Suprapubic skin (tissue), 4 donors: ENCODE results near the gene GLP2R. TPM values are rescaled to one million over a fixed set of nuclear protein-coding genes. Genes with fewer than 3 reads are reported as not detected.

ENCODE experiments used
- DNase-seq, 2 donors: peaks; one replicate each; pipeline ENCODE4 v3.0.0-alpha.2; 2019; ENCODE audit warnings: low spot score in 2 of 2
- H3K27ac ChIP-seq: fragments of 200-600 bp; sonication (generic); one replicate; pipeline ENCODE4 v1.5.1; 2019
- H3K27me3 ChIP-seq: fragments of 200-600 bp; sonication (generic); one replicate; pipeline ENCODE4 v1.5.1; 2019
- H3K36me3 ChIP-seq: fragments of 200-600 bp; sonication (generic); one replicate; pipeline ENCODE4 v1.5.1; 2019
- H3K4me1 ChIP-seq: fragments of 200-600 bp; sonication (generic); one replicate; pipeline ENCODE4 v1.5.1; 2019
- H3K4me3 ChIP-seq: fragments of 200-600 bp; sonication (generic); one replicate; pipeline ENCODE4 v1.5.1; 2019; ENCODE audit warnings: mild to moderate bottlenecking
- H3K9me3 ChIP-seq: fragments of 200-600 bp; sonication (generic); one replicate; pipeline ENCODE4 v1.5.1; 2019
- CTCF ChIP-seq, 2 donors: fragments of 200-600 bp in 1 of 2; fragments of 450-650 bp in 1 of 2; sonication (generic) in 1 of 2; IDR thresholded peaks; one replicate each; pipeline ENCODE4 v1.5.1; 2016 to 2019; ENCODE audit warnings: antibody characterized with exemption in 2 of 2, mild to moderate bottlenecking in 1 of 2, moderate library complexity in 1 of 2
- EP300 ChIP-seq: sonication (generic); formaldehyde crosslinking; IDR thresholded peaks from one replicate; pipeline ENCODE4 v1.6.1; 2017; ENCODE audit warnings: antibody characterized with exemption
- POLR2A ChIP-seq, 2 donors: fragments of 450-650 bp; IDR thresholded peaks; one replicate each; pipeline ENCODE4 v1.6.1; 2017; ENCODE audit warnings: antibody characterized with exemption in 2 of 2, mild to moderate bottlenecking in 2 of 2, moderate library complexity in 2 of 2
- POLR2AphosphoS5 ChIP-seq, 3 donors: sonication (generic); formaldehyde crosslinking; IDR thresholded peaks; one replicate each; pipeline ENCODE4 v1.6.1; 2017; ENCODE audit warnings: antibody characterized with exemption in 3 of 3
- WGBS: methylation state at CpG from one replicate; pipeline ENCODE4 v1.1.5; 2018; 5-methylcytosine and 5-hydroxymethylcytosine counted together
- total RNA-seq, 4 donors: library from RNA; depleted of rRNA; stranded (reverse); fragments of >200 nt; gene quantifications; one replicate each; pipeline ENCODE4 v1.1.0, GENCODE V29; 2016

GLP2R gene
- total RNA-seq, 4 donors from 2014 or later, result 0.40 to 0.76 (median 0.49) TPM; not detected in 1

GRCh38 chr17:9913476-9913875 is 87.8 kb downstream of the GLP2R start:
- Histone ChIP-seq H3K27ac (no peak overlapping the region), H3K27me3 (no peaks in the 10 kb centered on the region), H3K4me3 (no peak overlapping the region), H3K9me3 (no peaks in the 10 kb centered on the region), H3K4me1 (no peaks in the 10 kb centered on the region), H3K36me3 (peaks cover 40% of the 10 kb centered on the region)
- DNase-seq, result no peak
- 95% methylated on average over 5 of the region's 5 CpGs for WGBS
- TF ChIP-seq POLR2A (IDR thresholded peaks at IDR 0.05) (no peak), CTCF (IDR thresholded peaks at IDR 0.05) (no peak), POLR2AphosphoS5 (IDR thresholded peaks at IDR 0.05) (no peak), EP300 (no peak)

- no peaks in the 10 kb centered on the region for H3K9me3 ChIP-seq
- 66% methylated on average over 5 of the region's 8 CpGs for WGBS
- no peaks in the 10 kb centered on the region for H3K4me1 ChIP-seq
- H3K4me3 ChIP-seq, result no peak overlapping the region
- H3K27ac ChIP-seq, result no peak overlapping the region
- DNase-seq, result no peak
- TF ChIP-seq POLR2A (IDR thresholded peaks at IDR 0.05), result no peak
- TF ChIP-seq CTCF (IDR thresholded peaks at IDR 0.05), result no peak
- no peak for TF ChIP-seq POLR2AphosphoS5 (IDR thresholded peaks at IDR 0.05)
- TF ChIP-seq EP300, result no peak
- peaks cover 52% of the 10 kb centered on the region for H3K36me3 ChIP-seq
- no peaks in the 10 kb centered on the region for H3K27me3 ChIP-seq
Measured at GRCh38 chr17:9916108-9916507, 90.4 kb downstream of the GLP2R start.

GRCh38 chr17:9917131-9917530 is 91.4 kb downstream of the GLP2R start:
- Histone ChIP-seq H3K27me3 (no peaks in the 10 kb centered on the region), H3K27ac (no peak overlapping the region), H3K4me1 (no peaks in the 10 kb centered on the region), H3K36me3 (peaks cover 55% of the 10 kb centered on the region), H3K9me3 (no peaks in the 10 kb centered on the region), H3K4me3 (no peak overlapping the region)
- no peak for DNase-seq
- 88% methylated on average over 8 of the region's 13 CpGs for WGBS
- TF ChIP-seq EP300 (no peak), POLR2AphosphoS5 (IDR thresholded peaks at IDR 0.05) (no peak), POLR2A (IDR thresholded peaks at IDR 0.05) (no peak), CTCF (IDR thresholded peaks at IDR 0.05) (no peak)

GRCh38 chr17:9917801-9918200 is 92.1 kb downstream of the GLP2R start:
- Histone ChIP-seq H3K4me3 (no peak overlapping the region), H3K36me3 (peaks cover 58% of the 10 kb centered on the region), H3K27me3 (no peaks in the 10 kb centered on the region), H3K9me3 (no peaks in the 10 kb centered on the region), H3K4me1 (no peaks in the 10 kb centered on the region), H3K27ac (no peak overlapping the region)
- 89% methylated on average over 19 of the region's 19 CpGs for WGBS
- no peak for TF ChIP-seq POLR2A (IDR thresholded peaks at IDR 0.05)
- TF ChIP-seq CTCF (IDR thresholded peaks at IDR 0.05), result no peak
- TF ChIP-seq POLR2AphosphoS5 (IDR thresholded peaks at IDR 0.05), result no peak
- TF ChIP-seq EP300, result no peak
- peak in 1 of 2 donors; percentile 52 for DNase-seq

GRCh38 chr17:9918352-9918751 is 92.6 kb downstream of the GLP2R start:
- Histone ChIP-seq H3K4me3 (no peak overlapping the region), H3K27me3 (no peaks in the 10 kb centered on the region), H3K9me3 (no peaks in the 10 kb centered on the region), H3K36me3 (peaks cover 58% of the 10 kb centered on the region), H3K27ac (no peak overlapping the region), H3K4me1 (no peaks in the 10 kb centered on the region)
- no peak for DNase-seq
- TF ChIP-seq POLR2AphosphoS5 (IDR thresholded peaks at IDR 0.05), result no peak
- no peak for TF ChIP-seq EP300
- TF ChIP-seq POLR2A (IDR thresholded peaks at IDR 0.05), result no peak
- TF ChIP-seq CTCF (IDR thresholded peaks at IDR 0.05), result no peak
- WGBS, result 96% methylated on average over 8 of the region's 8 CpGs
